Kidney glomerular epithelial cell (primary cell): ENCODE results near the gene ZNF559.
"Not testable (repeated sequence)": the region's sequence is repeated elsewhere in the genome, so short reads cannot be mapped to it uniquely, and the experiment has no call there.

Experiments
- DNase-seq: peaks from one replicate; lab custom pipeline; 2025; lab: John Stamatoyannopoulos, UW

ZNF559 gene

DNA sequence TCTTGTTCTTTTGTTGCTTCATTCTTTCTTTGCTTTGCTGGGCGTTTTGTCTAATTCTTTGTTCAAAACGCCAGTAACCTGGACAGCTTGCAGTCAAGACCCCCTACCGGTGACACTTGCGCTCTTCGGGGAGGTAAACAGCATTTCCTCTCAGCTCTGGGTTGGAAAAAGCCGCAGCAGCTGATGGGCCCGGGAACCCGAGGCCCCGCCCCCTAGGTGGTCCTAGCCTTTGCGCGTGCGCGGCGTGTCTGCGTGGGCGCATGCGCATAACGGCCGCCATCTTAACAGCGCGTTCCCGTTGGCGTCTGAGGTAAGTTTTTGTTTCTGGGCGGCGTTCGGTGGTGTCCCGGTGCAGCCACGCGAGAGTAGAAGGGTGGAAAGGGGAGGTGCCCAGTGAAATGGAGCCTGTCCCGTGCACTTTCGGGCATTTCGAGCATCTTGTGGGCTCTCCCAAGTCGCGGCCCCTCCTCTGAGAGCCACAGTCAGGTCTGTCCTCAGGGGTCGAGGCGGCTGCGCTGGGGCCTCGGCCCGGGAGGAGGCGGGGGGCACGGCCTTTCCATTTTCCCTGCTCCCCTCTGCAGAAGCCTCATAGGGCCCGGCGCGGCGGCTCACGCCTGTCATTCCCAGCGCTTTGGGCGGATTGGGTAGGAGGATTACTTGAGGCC, at the start of gene ZNF559:
ZNF559 (plus strand) TSS at position 261 of the 665 bp plus-strand sequence. CDS start 14,371 bp downstream, outside the sequence.
- DNase-seq: peak; percentile 89

GRCh38 chr19:9283485-9283884, 40.5 kb upstream of the ZNF559 start:
- not testable (repeated sequence) for DNase-seq

DNA sequence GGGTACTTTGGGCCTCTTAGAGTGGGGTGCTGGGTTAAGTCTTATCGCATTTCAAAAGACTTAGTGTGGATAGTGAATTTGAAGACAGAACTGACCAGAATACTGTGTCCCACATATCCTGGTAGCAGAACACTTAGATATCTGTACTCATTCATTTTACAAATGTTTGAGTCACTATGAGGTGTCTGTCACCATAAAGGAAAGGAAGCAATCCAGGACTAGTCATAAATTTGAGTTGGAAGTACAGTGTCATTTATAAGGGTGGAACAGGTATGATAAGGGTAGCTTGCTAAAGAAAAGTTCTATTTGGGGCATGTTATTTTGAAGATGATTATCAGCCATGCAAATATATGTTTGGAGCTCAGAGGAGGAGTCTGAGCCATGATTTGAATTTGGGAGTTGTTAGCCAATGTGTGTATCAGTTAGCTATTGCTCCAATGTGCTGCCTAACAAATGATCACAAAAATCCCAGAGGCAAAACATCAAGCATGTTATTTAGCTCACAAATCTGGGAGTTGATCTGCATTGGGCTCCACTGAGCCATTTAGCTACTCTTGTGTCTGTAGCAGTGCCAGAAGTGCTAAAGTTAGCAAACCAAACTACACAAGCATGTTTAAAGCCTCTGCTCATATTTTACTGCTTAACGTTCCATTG, 34.6 kb upstream of the ZNF559 start:
- DNase-seq: no peak

DNA sequence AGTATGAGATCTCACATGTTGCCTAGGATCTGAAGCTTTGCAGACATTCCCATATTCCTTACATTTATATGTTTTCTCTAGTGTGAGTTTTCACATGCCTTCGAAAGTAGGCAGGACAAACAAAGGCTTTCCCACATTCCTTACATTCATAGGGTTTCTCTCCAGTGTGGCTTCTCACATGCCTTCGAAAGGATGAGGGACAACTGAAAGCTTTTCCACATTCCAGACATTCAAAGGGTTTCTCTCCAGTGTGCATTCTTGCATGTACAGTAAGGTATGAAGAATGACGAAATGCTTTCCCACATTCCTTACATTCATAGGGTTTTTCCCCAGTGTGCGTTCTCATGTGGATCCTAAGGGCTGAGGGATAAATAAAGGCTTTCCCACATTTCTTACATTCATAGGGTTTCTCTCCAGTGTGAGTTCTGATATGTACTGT, 28.5 kb upstream of the ZNF559 start:
- no peak for DNase-seq

- DNase-seq: no peak
These were observed 27.6 kb upstream of the ZNF559 start for GRCh38 chr19:9296336-9296735.

DNA sequence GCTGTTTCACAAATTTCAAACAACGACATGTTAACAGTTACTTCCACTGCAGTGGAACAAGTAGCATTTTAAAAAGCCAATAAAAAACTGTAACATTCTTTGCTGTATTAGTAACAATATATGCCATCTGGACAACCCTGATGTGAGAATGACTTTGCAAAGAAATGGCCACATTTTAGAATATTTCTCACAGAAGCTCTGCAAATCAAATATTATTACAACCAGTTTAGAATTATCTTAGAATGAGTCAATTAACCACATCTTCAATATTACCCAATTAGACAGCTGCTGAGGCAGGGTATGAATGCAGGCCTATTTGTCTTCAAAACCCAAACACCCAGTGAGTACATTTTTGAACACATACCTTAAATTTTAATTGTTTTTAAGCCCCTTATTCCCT, 17.5 kb upstream of the ZNF559 start:
- DNase-seq: peak; percentile 21

DNA sequence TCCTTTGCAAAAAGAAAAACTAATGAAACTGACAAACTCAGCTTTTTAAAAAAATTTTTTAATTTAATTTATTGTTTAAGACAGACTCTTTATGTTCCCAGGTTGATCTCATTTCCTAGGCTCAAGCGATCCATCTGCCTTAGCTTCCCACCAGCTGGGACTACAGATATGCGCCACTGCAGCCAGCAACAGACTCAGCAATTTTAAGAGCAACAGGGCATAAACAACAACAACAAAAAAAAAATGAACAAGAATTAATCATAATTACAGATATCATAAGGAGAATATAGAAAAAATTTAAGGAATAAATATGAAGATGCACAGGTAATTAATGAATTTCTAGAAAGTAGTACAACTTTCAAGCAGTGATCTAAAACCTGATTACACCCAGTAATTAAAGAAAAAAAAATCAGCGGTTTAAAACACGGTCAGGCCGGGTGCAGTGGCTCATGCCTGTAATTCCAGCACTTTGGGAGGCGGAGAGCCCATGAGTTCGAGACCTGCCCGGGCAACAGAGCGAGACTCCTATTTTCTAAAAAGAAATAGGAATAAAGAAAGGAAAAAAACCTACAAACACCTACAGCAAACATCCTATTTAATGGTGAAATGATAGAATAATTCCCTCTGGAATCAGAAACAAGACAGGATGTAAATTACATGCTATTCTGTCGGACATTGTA, 15.7 kb upstream of the ZNF559 start:
- no peak for DNase-seq

DNA sequence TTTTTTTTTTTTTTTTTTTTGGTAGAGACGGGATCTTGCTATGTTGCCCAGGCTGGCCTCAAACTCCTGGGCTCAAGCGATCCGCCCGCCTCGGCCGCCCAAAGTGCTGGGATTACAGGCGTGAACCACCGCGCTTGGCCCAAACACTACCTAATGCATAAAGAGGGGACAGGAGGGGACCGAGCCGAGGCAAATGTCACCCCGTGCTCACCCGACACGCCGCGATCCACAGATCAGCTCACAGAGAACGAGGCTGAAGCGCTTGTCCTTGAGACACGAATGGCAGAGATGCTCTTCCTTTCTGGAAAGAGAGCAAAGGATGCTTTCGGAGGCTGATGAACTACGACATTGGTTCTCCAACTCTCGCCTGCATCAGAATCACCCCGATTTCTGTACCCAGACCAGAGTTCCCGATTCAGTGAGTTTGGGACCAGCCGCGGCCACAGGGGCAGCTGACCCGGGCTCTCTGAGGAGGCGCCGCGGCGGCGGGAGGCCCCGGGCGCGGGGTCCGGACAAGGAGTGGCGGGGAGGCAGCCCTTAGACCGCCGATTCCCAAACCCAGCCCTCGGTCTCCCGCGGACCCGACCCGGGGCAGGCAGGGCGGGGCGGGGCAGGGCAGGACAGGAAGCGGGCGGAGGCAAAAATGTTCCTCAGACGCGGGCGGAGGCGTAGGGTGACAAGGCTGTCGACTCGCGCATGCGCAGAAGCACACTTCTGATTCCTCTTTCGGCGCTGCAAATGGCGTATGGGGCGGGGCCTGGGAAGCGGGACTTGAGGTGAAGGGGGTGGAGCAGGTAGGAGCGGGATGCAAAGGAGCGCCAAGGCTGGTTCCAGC, 14.6 kb upstream of the ZNF559 start, which contains the start of gene ZNF699:
ZNF699 (minus strand) TSS at position 700 of the 835 bp plus-strand sequence. CDS start 4,719 bp downstream, outside the sequence.
- DNase-seq: peak; percentile 95

DNA sequence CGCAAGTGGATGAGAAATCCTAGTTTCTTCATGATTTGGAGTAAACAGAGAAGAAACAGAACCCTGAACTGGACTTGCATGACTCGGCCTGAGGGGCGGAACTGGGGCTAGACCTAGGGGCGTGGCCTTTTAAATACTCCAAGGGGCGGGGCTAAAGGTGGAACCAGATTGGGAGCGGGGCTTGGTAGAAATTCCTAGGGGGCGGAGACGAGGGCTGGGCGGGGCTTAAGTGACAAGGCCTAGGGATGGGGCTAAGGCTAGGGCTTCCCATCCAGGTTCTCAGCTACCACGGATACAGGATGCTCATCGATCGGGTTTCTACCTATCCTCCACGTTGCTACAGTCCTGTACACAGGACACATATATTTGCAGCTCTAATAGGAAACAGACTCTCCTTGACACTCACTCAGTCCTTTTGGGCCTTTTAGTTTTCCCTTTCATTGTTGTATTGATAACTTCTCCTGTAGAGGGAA, 14.0 kb upstream of the ZNF559 start:
- DNase-seq: peak; percentile 89

DNA sequence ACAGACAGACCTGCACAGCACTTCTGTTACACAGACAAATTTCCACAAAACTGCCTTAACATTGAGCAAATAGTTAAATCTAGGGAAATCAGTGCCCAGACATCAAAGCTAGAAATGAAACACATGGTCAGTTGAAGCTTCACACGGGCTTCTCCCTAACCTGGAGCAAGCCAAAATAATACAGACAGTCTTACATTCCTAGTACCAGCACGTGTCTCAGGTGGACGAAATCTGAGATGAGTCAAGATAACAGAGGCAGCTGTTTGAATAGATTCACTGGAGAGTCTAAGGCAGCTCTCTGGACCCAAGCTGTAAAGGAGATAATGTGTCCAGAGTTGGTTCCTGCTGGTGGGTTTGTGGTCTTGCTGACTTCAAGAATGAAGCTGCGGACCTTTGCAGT, 10.2 kb upstream of the ZNF559 start:
- DNase-seq: no peak

- DNase-seq: no peak
These were observed 2.6 kb upstream of the ZNF559 start for GRCh38 chr19:9321338-9321737.

- not testable (repeated sequence) for DNase-seq
These were observed 2.2 kb upstream of the ZNF559 start for GRCh38 chr19:9321756-9322155.

DNA sequence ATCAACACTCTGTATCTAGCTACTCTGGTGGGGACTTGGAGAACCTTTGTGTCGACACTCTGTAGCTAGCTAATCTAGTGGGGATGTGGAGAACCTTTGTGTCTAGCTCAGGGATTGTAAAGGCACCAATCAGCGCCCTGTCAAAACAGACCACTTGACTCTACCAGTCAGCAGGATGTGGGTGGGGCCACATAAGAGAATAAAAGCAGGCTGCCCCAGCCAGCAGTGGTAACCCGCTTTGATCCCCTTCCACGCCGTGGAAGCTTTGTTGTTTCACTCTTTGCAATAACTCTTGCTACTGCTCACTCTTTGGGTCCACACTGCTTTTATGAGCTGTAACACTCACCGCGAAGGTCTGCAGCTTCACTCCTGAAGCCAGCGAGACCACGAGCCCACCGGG, 1.8 kb upstream of the ZNF559 start:
- DNase-seq: not testable (repeated sequence)

DNA sequence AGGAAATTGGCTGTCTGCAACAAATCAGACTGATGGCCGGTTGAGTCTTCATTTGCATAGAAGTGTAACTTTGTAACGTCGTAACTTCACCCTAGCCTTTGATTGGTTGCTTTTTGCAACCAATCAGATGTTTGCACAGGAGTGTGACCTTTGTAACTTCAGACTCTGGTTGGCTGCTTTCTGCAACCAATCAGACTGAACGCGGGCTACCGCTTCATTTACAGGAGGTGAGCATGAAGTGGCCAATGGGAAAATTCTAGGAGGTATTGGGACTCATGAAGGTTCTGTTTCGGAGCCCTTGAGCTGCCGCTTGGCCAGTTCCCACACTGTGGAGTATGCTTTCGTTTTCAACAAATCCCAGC, 441 bp upstream of the ZNF559 start:
- peak; percentile 77 for DNase-seq

- no peak for DNase-seq
These were observed 594 bp downstream of the ZNF559 start for GRCh38 chr19:9324584-9324962.

DNA sequence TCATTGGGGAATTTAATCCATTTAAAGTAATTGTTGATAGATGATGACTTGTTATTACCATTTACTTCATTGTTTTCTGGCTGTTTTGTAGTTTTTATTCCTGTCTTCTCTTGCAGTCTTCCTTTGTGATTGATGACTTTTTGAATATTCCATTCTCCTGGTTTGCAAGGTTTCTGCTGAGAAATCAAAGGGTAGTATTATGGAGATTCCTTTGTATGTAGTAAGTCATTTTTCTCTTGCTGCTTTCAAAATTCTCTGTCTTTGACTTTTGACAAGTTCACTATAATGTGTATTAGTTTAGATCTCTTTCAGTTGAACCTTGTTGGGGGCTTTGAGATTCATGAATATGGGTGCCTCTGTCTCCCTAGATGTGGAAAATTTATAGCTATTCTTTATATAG, 6.0 kb downstream of the ZNF559 start:
- no peak for DNase-seq

DNA sequence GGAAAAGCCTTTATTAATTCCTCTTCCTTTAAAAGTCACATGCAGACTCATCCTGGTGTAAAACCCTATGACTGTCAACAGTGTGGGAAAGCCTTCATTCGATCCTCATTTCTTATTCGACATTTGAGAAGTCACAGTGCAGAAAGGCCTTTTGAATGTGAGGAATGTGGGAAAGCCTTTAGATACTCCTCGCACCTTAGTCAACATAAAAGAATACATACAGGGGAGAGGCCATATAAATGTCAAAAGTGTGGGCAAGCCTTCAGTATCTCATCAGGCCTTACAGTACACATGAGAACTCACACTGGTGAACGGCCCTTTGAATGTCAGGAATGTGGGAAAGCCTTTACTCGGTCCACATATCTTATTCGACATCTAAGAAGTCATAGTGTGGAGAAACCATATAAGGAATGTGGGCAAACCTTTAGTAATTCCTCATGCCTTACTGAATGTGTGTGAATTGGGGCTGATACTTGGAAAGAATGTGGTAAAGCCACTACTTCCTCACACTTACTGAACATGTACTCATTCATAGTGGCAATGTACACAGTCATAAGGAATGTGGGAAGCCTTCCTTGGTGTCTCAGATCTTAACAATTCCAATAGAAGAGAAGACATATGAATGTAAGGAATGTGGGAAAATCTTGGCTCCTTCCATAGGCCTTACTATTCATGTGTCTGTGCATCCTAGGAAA, 18.8 kb downstream of the ZNF559 start:
- DNase-seq: no peak

GRCh38 chr19:9345005-9345404, 21.0 kb downstream of the ZNF559 start:
- DNase-seq: no peak

GRCh38 chr19:9348253-9348652, 24.3 kb downstream of the ZNF559 start:
- no peak for DNase-seq

DNA sequence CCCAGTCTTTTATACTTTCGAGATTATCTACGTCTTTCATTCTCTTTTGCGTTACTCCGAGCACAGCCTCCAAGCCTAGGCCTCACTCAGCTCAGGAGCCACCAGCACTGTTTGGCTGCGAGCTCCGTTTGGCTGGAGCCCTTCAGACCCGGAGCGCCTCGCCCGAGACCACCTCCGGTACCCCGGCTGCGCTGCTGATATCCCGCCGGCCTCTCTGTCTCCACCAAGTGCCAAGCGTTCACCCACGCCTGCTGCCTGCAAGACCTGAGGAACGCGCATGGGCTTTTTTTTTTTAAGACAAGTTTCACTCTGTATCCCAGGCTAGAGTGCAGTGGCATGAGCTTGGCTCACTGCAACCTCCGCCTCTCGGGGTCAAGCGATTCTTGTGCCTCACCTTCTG, 24.7 kb downstream of the ZNF559 start:
- no peak for DNase-seq

- no peak for DNase-seq
These were observed 28.5 kb downstream of the ZNF559 start for GRCh38 chr19:9352505-9352904.
